HG02588 (cell line): ENCODE data around the gene PET100.

Source experiments
- ATAC-seq: cut with Tn5 transposase; IDR thresholded peaks from one replicate; pipeline ENCODE4 v1.9.1; 2021; ENCODE audit warnings: mild to moderate bottlenecking, moderate library complexity; ENCODE audit not compliant: unreplicated experiment

Gene PET100

GRCh38 chr19:7677669-7678311 lies 48.2 kb downstream of the PET100 start:
- ATAC-seq = no peak

- ATAC-seq = no peak
These were observed 49.6 kb downstream of the PET100 start for GRCh38 chr19:7678971-7679751.

- no peak for ATAC-seq
These were observed 50.4 kb downstream of the PET100 start for GRCh38 chr19:7679771-7680605.

GRCh38 chr19:7680606-7681339 lies 51.2 kb downstream of the PET100 start, which contains the start of gene TRAPPC5:
Gene TRAPPC5, plus strand, starts transcription at chr19:7680833. Its CDS starts 1,421 bp downstream, at chr19:7682254.
- no peak for ATAC-seq
